ENCODE measurements around the gene RBM12.

Gene RBM12

GRCh38 chr20:35653893-35654292 is 10.8 kb downstream of the RBM12 start:
- DNase-seq (ENCODE audit: low read depth): no peak

GRCh38 chr20:35653430-35653734 is 11.3 kb downstream of the RBM12 start:
- no peak for DNase-seq (ENCODE audit: low read depth)

- DNase-seq (ENCODE audit: low read depth): no peak
Observed at GRCh38 chr20:35652641-35653429, 11.9 kb downstream of the RBM12 start.

- DNase-seq (ENCODE audit: low read depth): no peak
Observed at GRCh38 chr20:35651958-35652357, 12.7 kb downstream of the RBM12 start.

GRCh38 chr20:35650632-35651031 is 14.1 kb downstream of the RBM12 start:
- DNase-seq (ENCODE audit: low read depth): no peak

- DNase-seq (ENCODE audit: low read depth): no peak
Observed at GRCh38 chr20:35648836-35649235, 15.9 kb downstream of the RBM12 start.

GRCh38 chr20:35644806-35645205 is 19.9 kb downstream of the RBM12 start:
- DNase-seq (ENCODE audit: low read depth): no peak

- no peak for DNase-seq (ENCODE audit: low read depth)
Observed at GRCh38 chr20:35643045-35643444, 21.7 kb downstream of the RBM12 start.

GRCh38 chr20:35641743-35642142 is 23.0 kb downstream of the RBM12 start:
- no peak for DNase-seq (ENCODE audit: low read depth)

- no peak for DNase-seq (ENCODE audit: low read depth)
Observed at GRCh38 chr20:35640724-35641123, 24.0 kb downstream of the RBM12 start.

- no peak for DNase-seq (ENCODE audit: low read depth)
Observed at GRCh38 chr20:35638751-35639150, 25.9 kb downstream of the RBM12 start.

- no peak for DNase-seq (ENCODE audit: low read depth)
Observed at GRCh38 chr20:35637276-35637675, 27.4 kb downstream of the RBM12 start.

- no peak for DNase-seq (ENCODE audit: low read depth)
Observed at GRCh38 chr20:35636095-35636494, 28.6 kb downstream of the RBM12 start.

- DNase-seq (ENCODE audit: low read depth): no peak
Observed at GRCh38 chr20:35635652-35636051, 29.0 kb downstream of the RBM12 start.

GRCh38 chr20:35632539-35633115 is 32.1 kb downstream of the RBM12 start:
- DNase-seq (ENCODE audit: low read depth): no peak

GRCh38 chr20:35630636-35631035 is 34.1 kb downstream of the RBM12 start:
- no peak for DNase-seq (ENCODE audit: low read depth)

GRCh38 chr20:35629427-35630145 is 35.1 kb downstream of the RBM12 start:
- DNase-seq (ENCODE audit: low read depth): no peak

- DNase-seq (ENCODE audit: low read depth): no peak
Observed at GRCh38 chr20:35627121-35627520, 37.6 kb downstream of the RBM12 start.

- DNase-seq (ENCODE audit: low read depth): no peak
Observed at GRCh38 chr20:35626386-35627001, 38.2 kb downstream of the RBM12 start.

- no peak for DNase-seq (ENCODE audit: low read depth)
Observed at GRCh38 chr20:35625584-35626385, 38.9 kb downstream of the RBM12 start.

GRCh38 chr20:35621560-35621946 is 43.1 kb downstream of the RBM12 start:
- no peak for DNase-seq (ENCODE audit: low read depth)
